ENCODE measurements around the gene SPAG5. TPM values are rescaled to one million over a fixed set of nuclear protein-coding genes. Genes with fewer than 3 reads are reported as not detected.

The SPAG5 gene
- total RNA-seq, 3 donors from 2014 or later = 3.3 to 5.8 (median 4.1) TPM

Other genes with a start within 250 kb of the SPAG5 start
- gene POLDIP2, start 241.5 kb downstream of the SPAG5 start, total RNA-seq = 10 to 100 TPM; 64.5 to 85.0 (median 69.8) TPM
- not detected for gene SEBOX, start 233.8 kb downstream of the SPAG5 start, total RNA-seq
- 10 to 100 TPM in 1 of 3 donors, under 1 TPM in 2; 0.32 to 12.1 (median 0.98) TPM for gene VTN, start 228.7 kb downstream of the SPAG5 start, total RNA-seq
- gene SARM1, start 227.3 kb downstream of the SPAG5 start, total RNA-seq = 10 to 100 TPM in 2 of 3 donors, 1 to 10 TPM in 1; 6.4 to 14.3 (median 13.8) TPM
- gene SLC46A1, start 192.8 kb downstream of the SPAG5 start, total RNA-seq = 10 to 100 TPM; 11.2 to 22.7 (median 12.5) TPM
- 1 to 10 TPM in 1 of 3 donors, under 1 TPM in 1, not detected in 1; 0.66 to 4.0 TPM for gene SLC13A2, start 125.4 kb downstream of the SPAG5 start, total RNA-seq
- gene FOXN1, start 92.7 kb downstream of the SPAG5 start, total RNA-seq = under 1 TPM in 1 of 3 donors, not detected in 2; 0.29 TPM
- gene UNC119, start 46.4 kb downstream of the SPAG5 start, total RNA-seq = 10 to 100 TPM; 19.2 to 34.1 (median 32.9) TPM
- gene PIGS, start 27.5 kb downstream of the SPAG5 start, total RNA-seq = 10 to 100 TPM; 35.4 to 63.5 (median 53.3) TPM
- gene ALDOC, start 22.1 kb downstream of the SPAG5 start, total RNA-seq = 100 to 1,000 TPM in 1 of 3 donors, 10 to 100 TPM in 2; 19.7 to 191 (median 40.7) TPM
- gene RSKR, start 15.2 kb upstream of the SPAG5 start, total RNA-seq = 10 to 100 TPM in 2 of 3 donors, 1 to 10 TPM in 1; 9.3 to 11.1 (median 11.0) TPM
- gene BLTP2, start 46.1 kb upstream of the SPAG5 start, total RNA-seq = 100 to 1,000 TPM; 107 to 131 (median 107) TPM
- 10 to 100 TPM; 38.1 to 66.6 (median 54.1) TPM for gene SDF2, start 62.9 kb upstream of the SPAG5 start, total RNA-seq
- 10 to 100 TPM; 62.6 to 69.9 (median 66.7) TPM for gene SUPT6H, start 63.2 kb upstream of the SPAG5 start, total RNA-seq
- gene PROCA1, start 112.9 kb upstream of the SPAG5 start, total RNA-seq = 1 to 10 TPM; 1.6 to 2.3 (median 1.6) TPM
- gene RAB34, start 118.8 kb upstream of the SPAG5 start, total RNA-seq = 100 to 1,000 TPM; 105 to 129 (median 123) TPM
- gene RPL23A, start 121.0 kb upstream of the SPAG5 start, total RNA-seq = 100 to 1,000 TPM; 491 to 945 (median 754) TPM
- 1 to 10 TPM; 2.4 to 8.3 (median 3.9) TPM for gene TLCD1, start 127.2 kb upstream of the SPAG5 start, total RNA-seq
- 1 to 10 TPM; 2.9 to 5.3 (median 2.9) TPM for gene NEK8, start 129.8 kb upstream of the SPAG5 start, total RNA-seq
- 10 to 100 TPM; 12.3 to 63.6 (median 48.9) TPM for gene TRAF4, start 145.0 kb upstream of the SPAG5 start, total RNA-seq
- gene FAM222B, start 243.8 kb upstream of the SPAG5 start, total RNA-seq = 10 to 100 TPM in 2 of 3 donors, 1 to 10 TPM in 1; 9.7 to 12.0 (median 10.5) TPM